Loucy (cell line): ENCODE results near the gene WWC1.

Source experiments
- H2AFZ ChIP-seq: fragments of 200-600 bp; sonication (generic); 2 replicates; pipeline ENCODE4 v1.6.0; 2016; ENCODE audit warnings: antibody characterized with exemption, mild to moderate bottlenecking, low read length, moderate library complexity
- H3F3A ChIP-seq: fragments of 200-600 bp; 2 replicates; pipeline ENCODE4 v1.6.0; 2016; ENCODE audit warnings: antibody characterized with exemption, low read depth, mild to moderate bottlenecking
- H3K27me3 ChIP-seq: fragments of 200-600 bp; sonication (generic); 2 replicates; pipeline ENCODE4 v1.6.1; 2014; ENCODE audit warnings: low read length, mild to moderate bottlenecking; ENCODE audit not compliant: insufficient read depth, poor library complexity, severe bottlenecking
- H3K36me3 ChIP-seq: fragments of 200-600 bp; sonication (generic); 2 replicates; pipeline ENCODE4 v1.6.1; 2016; ENCODE audit warnings: low read length; ENCODE audit not compliant: insufficient read depth
- H3K4me1 ChIP-seq: fragments of 200-600 bp; sonication (generic); 2 replicates; pipeline ENCODE4 v1.5.1; 2014; ENCODE audit warnings: low read length, mild to moderate bottlenecking; ENCODE audit not compliant: insufficient read depth, poor library complexity, severe bottlenecking
- H3K4me2 ChIP-seq: fragments of 200-600 bp; sonication (generic); 2 replicates; pipeline ENCODE4 v1.6.0; 2014; ENCODE audit warnings: antibody characterized with exemption, low read length, low read depth, mild to moderate bottlenecking; ENCODE audit not compliant: poor library complexity, severe bottlenecking
- H3K4me3 ChIP-seq: fragments of 200-600 bp; sonication (generic); 2 replicates; pipeline ENCODE4 v1.5.1; 2014; ENCODE audit warnings: low read length, mild to moderate bottlenecking, mixed read lengths; ENCODE audit not compliant: poor library complexity, severe bottlenecking
- H3K79me2 ChIP-seq: fragments of 200-600 bp; sonication (generic); 2 replicates; pipeline ENCODE4 v1.6.1; 2014; ENCODE audit warnings: low read length; ENCODE audit not compliant: insufficient read depth
- H3K9ac ChIP-seq: fragments of 200-600 bp; sonication (generic); 2 replicates; pipeline ENCODE4 v1.6.0; 2014; ENCODE audit warnings: mild to moderate bottlenecking, low read depth, low read length, moderate library complexity; ENCODE audit not compliant: poor library complexity, severe bottlenecking
- H3K9me2 ChIP-seq: fragments of 200-600 bp; sonication (generic); replicated peaks from 2 replicates; pipeline ENCODE4 v1.6.1; 2016; ENCODE audit warnings: low read depth, low read length, mixed read lengths
- H3K9me3 ChIP-seq: fragments of 200-600 bp; sonication (generic); 2 replicates; pipeline ENCODE4 v1.6.1; 2014; ENCODE audit warnings: mild to moderate bottlenecking, antibody characterized with exemption, low read length, low read depth; ENCODE audit not compliant: insufficient read depth
- H4K20me1 ChIP-seq: fragments of 200-600 bp; sonication (generic); 2 replicates; pipeline ENCODE4 v1.6.0; 2014; ENCODE audit warnings: antibody characterized with exemption, low read length, mild to moderate bottlenecking; ENCODE audit not compliant: insufficient read depth, poor library complexity, severe bottlenecking
- EZH2phosphoT487 ChIP-seq: fragments of 200-600 bp; IDR thresholded peaks from 2 replicates; pipeline ENCODE4 v1.6.1; 2018; ENCODE audit warnings: antibody characterized with exemption, mild to moderate bottlenecking, moderate library complexity, borderline replicate concordance
- TF ChIP-seq, protein P1 (sequence below): fragments of 200-600 bp; sonication (generic); conservative IDR thresholded peaks from 2 replicates; pipeline ENCODE4 v1.5.1; 2014; ENCODE audit warnings: mild to moderate bottlenecking, antibody characterized with exemption, low read length

WWC1 gene

DNA sequence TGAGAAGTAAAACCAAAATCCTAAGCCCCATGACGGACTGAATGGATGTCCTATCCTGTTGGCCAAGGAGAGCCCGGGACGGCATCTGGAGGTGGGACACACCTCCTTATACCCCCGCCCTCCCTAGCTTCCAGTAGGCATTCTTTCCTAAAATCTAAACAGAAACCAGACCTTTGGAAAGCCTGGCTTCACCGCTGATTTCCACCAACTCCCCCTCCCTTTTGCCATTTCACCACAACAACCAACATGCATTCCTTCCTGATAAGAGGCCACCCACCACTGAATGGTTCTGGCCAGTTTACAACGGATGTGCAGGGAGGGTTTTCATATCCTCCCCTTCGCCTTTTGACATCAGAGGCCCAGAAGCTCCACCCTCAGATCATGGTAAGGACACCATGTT lies 185.6 kb downstream of the WWC1 start:
- Histone ChIP-seq H3K4me2 (peak overlapping the region; percentile 56), H2AFZ (0 out of 2 replicates have a peak overlapping the region, but pooled peaks have one; percentile 49), H3K27me3 (no peaks in the 10 kb centered on the region), H3K79me2 (no peaks in the 10 kb centered on the region), H3K36me3 (no peaks in the 10 kb centered on the region), H3K4me3 (peak overlapping the region; percentile 17), H3K9me3 (no peaks in the 10 kb centered on the region), H4K20me1 (no peaks in the 10 kb centered on the region), H3K9ac (no peak overlapping the region), H3F3A (no peaks in the 10 kb centered on the region), H3K4me1 (no peaks in the 10 kb centered on the region), H3K9me2 (no peaks in the 10 kb centered on the region)
- TF ChIP-seq EZH2phosphoT487: no peak
- TF ChIP-seq, protein P1, sequence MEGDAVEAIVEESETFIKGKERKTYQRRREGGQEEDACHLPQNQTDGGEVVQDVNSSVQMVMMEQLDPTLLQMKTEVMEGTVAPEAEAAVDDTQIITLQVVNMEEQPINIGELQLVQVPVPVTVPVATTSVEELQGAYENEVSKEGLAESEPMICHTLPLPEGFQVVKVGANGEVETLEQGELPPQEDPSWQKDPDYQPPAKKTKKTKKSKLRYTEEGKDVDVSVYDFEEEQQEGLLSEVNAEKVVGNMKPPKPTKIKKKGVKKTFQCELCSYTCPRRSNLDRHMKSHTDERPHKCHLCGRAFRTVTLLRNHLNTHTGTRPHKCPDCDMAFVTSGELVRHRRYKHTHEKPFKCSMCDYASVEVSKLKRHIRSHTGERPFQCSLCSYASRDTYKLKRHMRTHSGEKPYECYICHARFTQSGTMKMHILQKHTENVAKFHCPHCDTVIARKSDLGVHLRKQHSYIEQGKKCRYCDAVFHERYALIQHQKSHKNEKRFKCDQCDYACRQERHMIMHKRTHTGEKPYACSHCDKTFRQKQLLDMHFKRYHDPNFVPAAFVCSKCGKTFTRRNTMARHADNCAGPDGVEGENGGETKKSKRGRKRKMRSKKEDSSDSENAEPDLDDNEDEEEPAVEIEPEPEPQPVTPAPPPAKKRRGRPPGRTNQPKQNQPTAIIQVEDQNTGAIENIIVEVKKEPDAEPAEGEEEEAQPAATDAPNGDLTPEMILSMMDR: no peak

DNA sequence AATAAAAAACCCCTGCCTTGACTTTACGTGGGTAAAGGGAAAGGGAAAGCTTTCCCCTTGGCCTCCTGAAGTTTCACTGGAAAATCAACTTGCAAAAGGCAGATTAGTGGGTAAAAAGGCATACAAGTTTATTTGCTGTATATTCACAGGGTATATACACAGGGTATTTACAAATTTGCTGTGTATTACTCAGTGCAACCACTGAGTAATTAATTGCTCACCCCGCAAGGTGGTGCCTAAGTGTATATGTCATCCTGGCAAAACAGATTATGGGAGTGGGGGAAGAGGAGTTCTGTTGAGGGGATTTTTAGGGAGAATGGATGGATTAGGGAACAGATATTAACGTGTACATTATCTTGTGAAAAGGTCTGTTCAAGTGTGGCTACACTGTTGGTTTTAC lies 187.7 kb downstream of the WWC1 start:
- H2AFZ ChIP-seq: no peak overlapping the region
- no peaks in the 10 kb centered on the region for H3K9me3 ChIP-seq

DNA sequence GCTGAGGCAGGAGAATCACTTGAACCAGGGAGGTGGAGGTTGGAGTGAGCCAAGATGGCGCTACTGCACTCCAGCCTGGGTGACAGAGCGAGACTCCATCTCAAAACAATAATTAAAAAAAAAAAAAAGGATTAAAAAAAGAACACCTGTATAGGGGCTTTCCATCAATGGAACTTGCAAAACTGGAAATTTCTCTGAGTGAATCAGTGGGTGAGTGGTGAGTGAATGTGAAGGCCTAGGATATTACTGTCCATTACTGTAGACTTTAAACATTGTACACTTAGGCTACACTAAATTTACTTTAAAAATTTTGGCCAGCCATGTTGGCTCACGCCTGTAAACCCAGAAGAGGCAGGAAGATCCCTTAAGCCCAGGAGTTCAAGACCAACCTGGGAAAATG lies 189.2 kb downstream of the WWC1 start:
- Histone ChIP-seq H3K9me2 (no peaks in the 10 kb centered on the region), H2AFZ (no peak overlapping the region), H3K9ac (no peak overlapping the region), H3K79me2 (no peaks in the 10 kb centered on the region), H3K4me2 (no peak overlapping the region), H3F3A (no peaks in the 10 kb centered on the region), H3K36me3 (no peaks in the 10 kb centered on the region), H4K20me1 (no peaks in the 10 kb centered on the region), H3K9me3 (no peaks in the 10 kb centered on the region), H3K27me3 (no peaks in the 10 kb centered on the region), H3K4me3 (no peak overlapping the region), H3K4me1 (no peaks in the 10 kb centered on the region)
- TF ChIP-seq, protein P1: no peak
- no peak for TF ChIP-seq EZH2phosphoT487

More for the DNA sequence above, 187.7 kb downstream of the WWC1 start:
- Histone ChIP-seq H4K20me1 (no peaks in the 10 kb centered on the region), H3K4me1 (no peaks in the 10 kb centered on the region), H3K9me2 (no peaks in the 10 kb centered on the region), H3K9ac (no peak overlapping the region), H3K79me2 (no peaks in the 10 kb centered on the region), H3F3A (no peaks in the 10 kb centered on the region), H3K4me2 (no peak overlapping the region), H3K27me3 (no peaks in the 10 kb centered on the region), H3K4me3 (no peak overlapping the region), H3K36me3 (no peaks in the 10 kb centered on the region)
- no peak for TF ChIP-seq EZH2phosphoT487
- TF ChIP-seq, protein P1: no peak
